Stimulated activated CD4-positive, alpha-beta T cell treated with anti-CD3 and anti-CD28 coated beads, Interleukin-4, amount 100 ng/mL, for 48 hours (primary cell): ENCODE measurements around the gene LCE3B.
"Not testable (repeated sequence)": the region's sequence is repeated elsewhere in the genome, so short reads cannot be mapped to it uniquely, and the experiment has no call there.

ENCODE experiments used
- DNase-seq, 2 donors: peaks; one replicate each; pipeline ENCODE4 v3.0.0-alpha.2; 2020; ENCODE audit warnings: low read depth in 2 of 2

The LCE3B gene

DNA sequence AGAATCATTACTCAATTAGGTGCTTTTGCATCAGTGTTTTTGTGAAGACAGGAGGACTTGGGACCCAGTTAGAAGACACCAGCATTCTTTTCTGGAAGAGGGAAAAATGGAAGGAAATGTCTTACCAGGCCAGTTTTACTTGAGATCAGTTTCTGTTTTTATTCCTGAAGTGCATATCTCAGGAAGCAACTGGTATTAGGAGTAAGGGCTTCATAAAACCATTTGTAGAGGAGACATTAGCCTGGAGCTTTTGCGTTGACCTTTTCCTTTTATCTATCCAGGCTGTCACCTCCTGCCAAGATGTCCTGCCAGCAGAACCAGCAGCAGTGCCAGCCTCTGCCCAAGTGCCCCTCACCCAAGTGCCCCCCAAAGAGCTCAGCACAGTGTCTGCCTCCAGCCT is at the start of gene LCE3B:
LCE3B (plus strand) TSS at position 301 of the 400 bp plus-strand sequence; CDS start at position 301, 0 bp downstream.
- DNase-seq = no peak

- DNase-seq = no peak
These were observed 48.5 kb upstream of the LCE3B start for GRCh38 chr1:152565115-152565514.

DNA sequence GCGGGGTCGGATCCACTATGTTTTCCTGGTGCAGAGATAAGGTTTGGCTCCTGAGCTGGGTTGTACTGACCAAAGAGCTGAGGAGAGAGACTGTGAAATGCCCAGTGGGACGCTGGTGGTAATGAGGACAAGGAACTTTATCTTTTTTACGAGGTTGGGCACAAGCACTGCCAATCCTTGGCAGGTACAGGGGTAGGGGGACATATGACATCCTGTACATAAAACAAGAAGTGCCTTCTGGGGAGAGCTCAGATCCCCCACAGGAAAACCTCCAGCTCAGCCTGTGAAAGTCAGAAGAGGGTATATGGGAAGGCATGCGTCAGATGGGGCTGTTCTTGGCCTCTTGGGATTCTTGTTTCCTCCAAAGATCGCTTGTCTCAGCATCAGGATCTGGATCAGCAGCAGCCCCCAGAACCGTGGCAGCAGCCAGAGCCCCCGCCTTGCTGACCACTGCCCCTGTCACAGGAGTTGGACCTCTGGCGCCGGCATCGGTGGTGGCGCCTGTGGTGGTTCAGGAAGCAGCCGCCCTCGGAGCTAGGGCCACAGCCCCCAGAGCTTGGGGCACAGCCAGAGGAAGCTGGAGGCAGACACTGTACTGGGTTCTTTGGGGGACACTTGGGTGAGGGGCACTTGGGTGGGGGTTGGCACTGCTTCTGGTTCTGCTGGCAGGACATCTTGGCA is 47.9 kb upstream of the LCE3B start:
- DNase-seq = no peak

DNA sequence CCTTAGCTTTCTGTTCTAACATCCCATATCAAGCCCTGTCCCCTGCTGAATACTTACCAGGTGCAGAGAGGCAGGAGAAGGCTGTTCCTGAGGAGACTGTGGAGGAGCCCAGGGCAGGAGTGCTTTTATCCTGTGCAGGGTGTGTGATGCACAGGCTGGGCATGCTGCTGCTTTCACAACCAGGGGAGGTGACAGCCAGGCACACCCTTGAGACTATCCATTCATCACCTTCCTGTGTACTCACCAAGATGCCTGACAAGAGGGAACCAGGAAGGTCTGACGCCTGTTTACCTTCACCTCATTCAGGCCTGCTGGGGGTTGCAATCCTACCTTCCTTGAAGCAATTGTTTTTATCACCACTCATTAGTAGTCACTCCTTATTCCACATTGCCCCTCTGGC is 46.9 kb upstream of the LCE3B start, which contains the start of gene LCE3E:
LCE3E (minus strand) TSS at position 100 of the 400 bp plus-strand sequence. CDS start 572 bp downstream, outside the sequence.
- DNase-seq = no peak

DNA sequence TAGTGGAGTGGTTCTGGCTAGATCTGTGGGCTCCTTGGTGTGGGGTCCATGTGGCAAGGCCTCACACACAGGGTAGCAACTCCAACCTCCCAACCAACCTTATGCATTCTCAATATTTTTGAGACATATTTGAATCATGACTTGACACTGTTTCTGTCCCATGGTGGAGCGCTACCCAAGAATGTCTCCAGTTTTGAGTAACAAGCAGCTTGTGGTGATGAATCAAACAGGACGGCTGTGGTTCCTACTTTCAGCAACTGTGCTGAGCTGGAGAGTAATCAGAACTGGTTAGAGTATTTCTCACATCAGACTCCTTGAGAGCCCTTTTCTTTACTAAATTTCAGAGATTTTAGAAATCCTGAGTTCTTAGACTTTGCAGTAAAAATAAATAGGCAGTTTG is 36.4 kb upstream of the LCE3B start:
- no peak for DNase-seq

DNA sequence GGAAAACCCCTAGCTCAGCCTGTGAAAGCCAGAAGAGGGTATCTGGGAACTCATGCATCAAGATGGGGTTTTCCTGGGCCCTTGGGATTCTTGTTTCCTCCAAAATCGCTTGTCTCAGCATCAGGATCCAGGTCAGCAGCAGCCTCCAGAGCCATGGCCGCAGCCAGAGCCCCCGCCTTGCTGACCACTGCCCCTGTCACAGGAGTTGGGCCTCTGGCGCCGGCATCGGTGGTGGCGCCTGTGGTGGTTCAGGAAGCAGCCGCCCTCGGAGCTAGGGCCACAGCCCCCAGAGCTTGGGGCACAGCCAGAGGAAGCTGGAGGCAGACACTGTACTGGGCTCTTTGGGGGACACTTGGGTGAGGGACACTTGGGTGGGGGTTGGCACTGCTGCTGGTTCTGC is 34.1 kb upstream of the LCE3B start:
- not testable (repeated sequence) for DNase-seq

DNA sequence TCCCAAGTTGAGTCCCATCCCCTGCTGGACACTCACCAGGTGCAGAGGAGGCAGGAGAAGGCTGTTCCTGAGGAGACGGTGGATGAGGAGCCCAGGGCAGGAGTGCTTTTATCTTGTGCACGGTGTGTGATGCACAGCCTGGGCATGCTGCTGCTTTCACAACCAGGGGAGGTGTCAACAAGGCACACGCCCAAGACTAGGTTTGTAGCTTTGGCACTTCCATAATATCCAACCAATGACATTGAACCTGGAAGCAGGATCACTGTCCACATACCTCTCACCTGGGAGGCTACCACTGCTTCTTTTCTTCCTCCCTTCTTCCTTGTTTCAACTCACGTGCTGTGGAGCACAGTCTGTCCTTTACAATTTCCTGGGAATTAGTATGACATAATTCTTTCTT is 33.2 kb upstream of the LCE3B start, which contains the start of gene LCE3D:
LCE3D (minus strand) TSS at position 84 of the 400 bp plus-strand sequence. CDS start 580 bp downstream, outside the sequence.
- DNase-seq = no peak

GRCh38 chr1:152582647-152583046 is 31.0 kb upstream of the LCE3B start:
- DNase-seq = no peak

DNA sequence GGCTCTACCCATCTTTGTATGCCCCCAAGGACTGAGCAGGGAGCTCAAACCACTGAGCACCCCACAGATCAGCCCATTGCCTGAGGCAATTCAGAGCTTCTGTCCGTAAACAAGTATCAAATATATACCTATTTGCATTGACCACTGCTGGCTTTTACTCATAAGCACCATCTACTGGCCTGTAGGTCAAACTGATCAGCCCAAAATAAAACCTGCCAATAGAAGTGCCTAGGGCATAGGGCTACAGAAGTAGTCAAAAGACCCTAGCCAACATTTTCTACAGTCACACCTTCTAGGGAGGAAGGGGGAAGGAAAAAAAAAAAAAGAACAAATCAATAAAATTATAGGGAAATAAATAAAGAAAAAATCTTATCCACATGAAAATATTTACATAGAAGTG is 28.0 kb upstream of the LCE3B start:
- no peak for DNase-seq

GRCh38 chr1:152596986-152597385 is 16.6 kb upstream of the LCE3B start:
- no peak for DNase-seq

GRCh38 chr1:152599934-152600333 is 13.7 kb upstream of the LCE3B start, which contains the start of gene LCE3C:
Gene LCE3C (plus strand): TSS chr1:152600234. CDS start chr1:152600732, 498 bp downstream.
- DNase-seq = no peak

DNA sequence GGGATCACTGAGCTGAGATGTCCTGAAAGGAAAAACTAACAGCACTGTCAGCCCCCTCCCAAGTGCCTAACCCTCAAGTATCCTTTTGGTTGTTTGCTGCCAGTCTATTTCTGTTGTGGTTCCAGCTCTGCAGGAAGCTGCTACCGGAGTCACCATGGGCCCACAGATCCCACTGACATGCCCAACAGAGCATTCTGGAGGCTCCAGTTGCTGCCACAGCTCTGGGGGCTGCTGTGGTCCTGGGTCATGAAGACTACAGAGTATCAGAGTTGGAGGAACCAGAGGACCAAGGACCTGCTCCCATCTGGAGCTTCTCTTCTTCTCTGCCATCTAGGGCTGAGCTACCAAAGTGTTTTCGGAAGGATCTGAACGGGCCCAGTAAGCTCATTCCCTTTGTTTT is 8.4 kb downstream of the LCE3B start:
- DNase-seq = no peak

- DNase-seq = no peak
These were observed 9.2 kb downstream of the LCE3B start, which contains the start of gene LCE3A for GRCh38 chr1:152622803-152623202. Gene LCE3A (minus strand): TSS chr1:152623103. CDS start chr1:152623103, 0 bp downstream.

DNA sequence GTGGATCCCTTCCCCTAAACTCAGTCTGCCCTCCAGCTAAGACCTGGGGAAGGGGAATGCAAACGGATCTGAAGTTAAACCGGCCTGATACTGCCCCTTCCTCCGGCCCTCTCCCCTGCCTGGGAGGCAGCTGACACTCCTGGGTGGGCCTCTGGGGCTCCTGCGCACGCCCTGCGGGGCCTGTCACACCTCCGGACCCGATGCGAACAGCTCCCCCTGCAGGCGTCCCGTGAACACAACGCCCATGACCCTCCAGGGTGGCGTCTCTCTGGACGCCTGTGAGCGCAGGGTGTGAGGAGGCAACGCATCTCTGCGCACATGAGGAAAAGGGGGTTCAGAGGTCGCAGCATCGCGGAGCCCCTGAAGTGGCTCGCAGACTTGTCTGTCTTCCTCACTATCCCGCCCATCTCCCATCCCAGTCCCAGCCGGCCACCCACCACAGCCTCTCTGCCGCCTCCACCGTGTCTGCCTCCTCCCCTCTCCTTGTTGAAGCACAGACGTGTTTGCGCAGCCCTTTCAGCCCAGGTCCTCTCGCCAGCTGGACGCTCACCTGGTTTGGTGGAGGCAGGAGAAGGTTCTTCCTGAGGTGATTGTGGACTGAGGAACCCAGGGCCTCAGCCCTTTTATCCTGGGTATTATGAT is 9.7 kb downstream of the LCE3B start:
- peak; percentile 3 to 21 for DNase-seq

DNA sequence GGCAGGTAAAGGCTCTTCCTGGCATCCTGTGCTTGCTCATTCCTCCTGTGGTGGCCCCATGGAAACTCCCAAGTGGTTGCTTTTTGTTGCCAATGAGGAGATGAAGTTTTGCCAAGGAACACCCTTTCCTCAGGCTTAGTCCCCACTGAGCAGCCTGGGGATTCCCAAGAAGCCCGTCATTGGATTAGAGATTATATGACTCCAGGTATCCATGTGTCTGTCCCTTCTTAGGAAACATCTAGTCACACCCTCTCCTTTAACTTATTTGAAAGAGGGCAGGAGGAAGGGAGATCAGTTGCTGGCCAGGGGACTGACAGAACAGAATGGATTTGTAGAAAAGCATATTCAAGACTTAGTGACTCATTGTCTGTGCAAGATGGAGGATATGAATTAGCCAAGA is 13.1 kb downstream of the LCE3B start:
- DNase-seq = no peak

DNA sequence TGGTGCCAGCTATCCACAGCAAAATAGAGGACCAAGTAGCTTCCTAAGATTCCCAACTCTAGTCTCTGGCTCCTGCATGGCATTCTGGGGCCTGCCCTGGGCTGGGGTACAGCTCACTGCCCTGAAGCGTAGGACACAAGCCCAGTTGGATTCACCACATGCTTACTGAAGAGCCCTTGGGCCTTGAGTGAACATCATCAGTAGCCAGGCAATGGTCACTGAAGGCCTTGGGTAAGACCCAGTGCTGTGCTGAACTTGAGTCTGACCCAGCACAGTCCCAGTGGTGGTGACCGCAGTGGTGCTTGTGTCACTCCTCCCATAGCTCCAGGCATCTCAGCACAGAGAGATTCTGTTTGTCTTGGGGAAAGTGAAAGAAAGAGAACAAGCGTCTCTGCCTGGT is 17.0 kb downstream of the LCE3B start:
- DNase-seq = no peak

DNA sequence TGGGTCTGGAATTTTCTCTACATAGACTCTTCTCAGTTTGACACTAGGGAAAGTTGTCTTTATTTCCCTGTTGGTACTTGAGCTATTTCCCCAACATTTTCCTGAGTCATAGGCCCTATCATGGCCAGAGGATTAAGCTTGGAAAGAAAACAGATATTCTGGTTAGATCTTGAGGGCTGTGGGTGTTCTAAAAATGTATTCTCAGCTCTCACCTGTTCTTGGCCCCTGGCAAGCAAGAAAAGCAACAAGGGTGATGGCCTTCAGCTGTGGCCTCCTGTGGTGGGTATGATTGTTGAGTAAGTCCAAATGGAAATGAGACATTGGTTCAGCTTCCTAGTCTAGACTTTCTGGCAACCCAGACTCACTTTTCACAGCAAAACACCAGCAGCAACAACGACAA is 26.7 kb downstream of the LCE3B start:
- no peak for DNase-seq

- DNase-seq = no peak
These were observed 30.3 kb downstream of the LCE3B start for GRCh38 chr1:152643945-152644344.

DNA sequence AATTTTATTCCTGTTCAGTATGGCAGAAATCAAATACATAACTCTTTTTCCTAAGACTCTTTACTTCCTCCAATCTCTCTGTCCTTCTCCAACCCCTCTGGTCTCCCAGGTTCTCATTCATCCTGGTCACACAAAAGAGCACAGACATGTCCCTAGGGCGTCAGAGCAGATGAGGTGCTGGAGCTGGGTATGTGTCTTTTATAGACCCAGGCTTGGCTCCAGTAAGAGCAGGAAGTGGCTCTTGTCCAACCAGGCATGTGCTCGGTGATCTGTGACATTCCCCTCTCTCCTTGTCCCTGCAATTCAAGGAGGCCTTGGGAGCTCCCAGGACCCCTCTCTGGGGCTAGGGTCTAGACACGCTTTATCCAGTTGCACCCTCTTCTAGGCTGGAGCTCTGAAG is 31.5 kb downstream of the LCE3B start:
- DNase-seq = no peak

- DNase-seq = no peak
These were observed 33.0 kb downstream of the LCE3B start for GRCh38 chr1:152646656-152647055.

DNA sequence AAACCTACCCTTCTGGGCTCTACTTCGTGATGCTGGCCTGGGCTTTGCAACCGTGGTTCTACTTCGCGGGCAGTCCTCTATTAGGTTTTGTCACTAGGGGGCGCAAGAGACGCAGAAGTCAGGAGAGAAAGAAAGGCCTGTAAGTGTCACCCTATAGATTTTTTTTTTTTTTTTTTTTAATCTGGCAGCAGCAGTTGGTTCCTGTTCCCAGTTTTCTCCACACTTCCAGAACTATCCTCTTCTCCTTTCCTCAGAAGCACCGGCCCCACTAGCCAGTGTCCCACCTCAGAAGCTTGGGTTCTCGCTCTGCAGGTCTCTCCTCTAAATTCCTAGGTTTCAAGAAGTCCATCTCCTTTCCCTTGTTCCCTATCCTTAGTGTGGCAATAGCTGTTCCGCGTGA is 40.5 kb downstream of the LCE3B start:
- peak; percentile 30 to 41 for DNase-seq

- no peak for DNase-seq
These were observed 42.8 kb downstream of the LCE3B start for GRCh38 chr1:152656459-152656858.

GRCh38 chr1:152657677-152658076 is 44.1 kb downstream of the LCE3B start:
- DNase-seq = no peak
